A549 (cell line): ENCODE measurements around the gene ZNF558.

Experiments used
- CBX2 ChIP-seq: fragments of 200-600 bp; sonication (generic); IDR thresholded peaks from 2 replicates; pipeline ENCODE4 v1.6.1; 2016; ENCODE audit warnings: low read depth, mild to moderate bottlenecking, borderline replicate concordance
- EP300 ChIP-seq, 2 experiments: fragments of >200 bp; sonication (Bioruptor Twin); formaldehyde crosslinking; IDR thresholded peaks; 2 replicates in 1 of 2; 3 replicates in 1 of 2; pipeline ENCODE4 v1.6.1; 2016 to 2017
- POLR2A ChIP-seq: IDR thresholded peaks from 2 replicates; pipeline ENCODE4 v1.6.1; 2012; ENCODE audit warnings: mild to moderate bottlenecking, low read length
- TF ChIP-seq, protein P1 (sequence below): IDR thresholded peaks from 2 replicates; pipeline ENCODE4 v1.6.1; 2012
- TF ChIP-seq, protein P2 (sequence below): fragments of 200-600 bp; sonication (generic); IDR thresholded peaks from 2 replicates; pipeline ENCODE4 v1.6.1; 2016; ENCODE audit warnings: antibody characterized with exemption, mild to moderate bottlenecking, moderate library complexity
- TF ChIP-seq, protein P3 (sequence below): fragments of >200 bp; sonication (Bioruptor Twin); formaldehyde crosslinking; IDR thresholded peaks from 3 replicates; pipeline ENCODE4 v1.5.1; 2016

DNA sequence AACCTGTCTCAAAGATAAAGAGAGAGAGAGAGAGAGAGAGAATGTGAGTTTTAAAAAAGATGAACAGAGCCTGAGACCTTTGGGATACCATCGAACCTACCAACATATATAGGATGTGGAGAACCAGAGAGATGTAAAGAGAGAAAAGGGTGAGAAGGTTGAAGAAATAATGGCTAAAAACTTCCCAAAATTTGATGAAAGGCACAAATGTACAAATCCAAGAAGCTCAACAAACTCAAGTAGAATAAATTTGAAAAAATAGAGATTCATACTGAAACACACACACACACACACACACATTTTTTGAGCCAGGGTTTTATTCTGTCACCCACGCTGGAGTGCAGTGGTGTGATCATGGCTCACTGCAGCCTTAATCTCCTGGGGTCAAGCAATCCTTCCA, 16.3 kb downstream of the ZNF558 start:
- TF ChIP-seq, protein P1, sequence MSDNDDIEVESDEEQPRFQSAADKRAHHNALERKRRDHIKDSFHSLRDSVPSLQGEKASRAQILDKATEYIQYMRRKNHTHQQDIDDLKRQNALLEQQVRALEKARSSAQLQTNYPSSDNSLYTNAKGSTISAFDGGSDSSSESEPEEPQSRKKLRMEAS: no peak
- no peak for TF ChIP-seq POLR2A
- TF ChIP-seq, protein P2, sequence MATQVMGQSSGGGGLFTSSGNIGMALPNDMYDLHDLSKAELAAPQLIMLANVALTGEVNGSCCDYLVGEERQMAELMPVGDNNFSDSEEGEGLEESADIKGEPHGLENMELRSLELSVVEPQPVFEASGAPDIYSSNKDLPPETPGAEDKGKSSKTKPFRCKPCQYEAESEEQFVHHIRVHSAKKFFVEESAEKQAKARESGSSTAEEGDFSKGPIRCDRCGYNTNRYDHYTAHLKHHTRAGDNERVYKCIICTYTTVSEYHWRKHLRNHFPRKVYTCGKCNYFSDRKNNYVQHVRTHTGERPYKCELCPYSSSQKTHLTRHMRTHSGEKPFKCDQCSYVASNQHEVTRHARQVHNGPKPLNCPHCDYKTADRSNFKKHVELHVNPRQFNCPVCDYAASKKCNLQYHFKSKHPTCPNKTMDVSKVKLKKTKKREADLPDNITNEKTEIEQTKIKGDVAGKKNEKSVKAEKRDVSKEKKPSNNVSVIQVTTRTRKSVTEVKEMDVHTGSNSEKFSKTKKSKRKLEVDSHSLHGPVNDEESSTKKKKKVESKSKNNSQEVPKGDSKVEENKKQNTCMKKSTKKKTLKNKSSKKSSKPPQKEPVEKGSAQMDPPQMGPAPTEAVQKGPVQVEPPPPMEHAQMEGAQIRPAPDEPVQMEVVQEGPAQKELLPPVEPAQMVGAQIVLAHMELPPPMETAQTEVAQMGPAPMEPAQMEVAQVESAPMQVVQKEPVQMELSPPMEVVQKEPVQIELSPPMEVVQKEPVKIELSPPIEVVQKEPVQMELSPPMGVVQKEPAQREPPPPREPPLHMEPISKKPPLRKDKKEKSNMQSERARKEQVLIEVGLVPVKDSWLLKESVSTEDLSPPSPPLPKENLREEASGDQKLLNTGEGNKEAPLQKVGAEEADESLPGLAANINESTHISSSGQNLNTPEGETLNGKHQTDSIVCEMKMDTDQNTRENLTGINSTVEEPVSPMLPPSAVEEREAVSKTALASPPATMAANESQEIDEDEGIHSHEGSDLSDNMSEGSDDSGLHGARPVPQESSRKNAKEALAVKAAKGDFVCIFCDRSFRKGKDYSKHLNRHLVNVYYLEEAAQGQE: no peak
- TF ChIP-seq, protein P3, sequence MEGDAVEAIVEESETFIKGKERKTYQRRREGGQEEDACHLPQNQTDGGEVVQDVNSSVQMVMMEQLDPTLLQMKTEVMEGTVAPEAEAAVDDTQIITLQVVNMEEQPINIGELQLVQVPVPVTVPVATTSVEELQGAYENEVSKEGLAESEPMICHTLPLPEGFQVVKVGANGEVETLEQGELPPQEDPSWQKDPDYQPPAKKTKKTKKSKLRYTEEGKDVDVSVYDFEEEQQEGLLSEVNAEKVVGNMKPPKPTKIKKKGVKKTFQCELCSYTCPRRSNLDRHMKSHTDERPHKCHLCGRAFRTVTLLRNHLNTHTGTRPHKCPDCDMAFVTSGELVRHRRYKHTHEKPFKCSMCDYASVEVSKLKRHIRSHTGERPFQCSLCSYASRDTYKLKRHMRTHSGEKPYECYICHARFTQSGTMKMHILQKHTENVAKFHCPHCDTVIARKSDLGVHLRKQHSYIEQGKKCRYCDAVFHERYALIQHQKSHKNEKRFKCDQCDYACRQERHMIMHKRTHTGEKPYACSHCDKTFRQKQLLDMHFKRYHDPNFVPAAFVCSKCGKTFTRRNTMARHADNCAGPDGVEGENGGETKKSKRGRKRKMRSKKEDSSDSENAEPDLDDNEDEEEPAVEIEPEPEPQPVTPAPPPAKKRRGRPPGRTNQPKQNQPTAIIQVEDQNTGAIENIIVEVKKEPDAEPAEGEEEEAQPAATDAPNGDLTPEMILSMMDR: no peak
- no peak for TF ChIP-seq EP300 (IDR thresholded peaks at IDR 0.05)
- TF ChIP-seq CBX2: no peak
